HS-27A (cell line): Measurements from ENCODE around the gene WIF1.

ENCODE experiments used
- DNase-seq: peaks from one replicate; pipeline ENCODE4 v3.0.0-alpha.2; 2012; ENCODE audit warnings: low read depth, missing footprints

Gene WIF1

DNA sequence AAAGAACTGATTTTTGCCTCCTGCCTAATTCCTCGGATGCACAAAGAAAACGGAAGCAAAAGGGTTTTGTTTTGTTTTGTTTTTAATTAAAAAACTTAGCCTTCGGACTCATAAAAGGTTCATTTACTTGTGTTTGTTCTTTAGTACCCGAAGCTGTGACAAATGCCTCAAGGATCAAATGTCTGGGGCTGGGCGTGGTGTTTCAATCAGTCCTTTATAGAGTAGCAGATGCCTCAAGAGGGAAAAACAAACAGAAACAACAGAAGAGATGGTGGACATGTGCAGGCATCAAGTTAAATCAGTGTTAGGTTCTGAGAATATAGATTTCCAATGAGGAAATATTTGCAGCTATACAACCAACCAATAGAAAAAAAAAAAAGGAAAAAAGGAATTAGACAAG, 1.6 kb upstream of the WIF1 start:
- no peak for DNase-seq

DNA sequence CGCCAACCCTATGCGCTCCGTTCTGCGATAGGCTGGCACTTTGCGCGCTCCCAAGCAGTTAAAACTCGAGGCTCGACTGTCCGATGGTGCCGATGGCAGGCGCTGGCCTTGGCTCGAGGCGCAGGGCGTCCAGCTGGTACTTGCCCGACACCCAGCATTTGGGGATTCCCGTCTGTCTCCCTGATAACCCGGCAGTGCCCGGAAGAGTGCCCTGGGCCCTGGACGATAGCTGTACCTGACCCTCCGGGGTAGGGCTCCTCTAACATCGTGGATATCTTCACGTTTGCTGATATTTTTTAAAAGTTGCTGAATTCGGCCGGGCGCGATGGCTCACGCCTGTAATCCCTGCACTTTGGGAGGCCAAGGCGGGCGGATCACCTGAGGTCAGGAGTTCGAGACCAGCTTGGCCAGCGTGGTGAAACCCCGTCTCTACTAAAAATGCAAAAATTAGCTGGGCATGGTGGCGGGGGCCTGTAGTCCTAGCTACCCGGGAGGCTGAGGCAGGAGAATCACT, 908 bp upstream of the WIF1 start:
- no peak for DNase-seq

DNA sequence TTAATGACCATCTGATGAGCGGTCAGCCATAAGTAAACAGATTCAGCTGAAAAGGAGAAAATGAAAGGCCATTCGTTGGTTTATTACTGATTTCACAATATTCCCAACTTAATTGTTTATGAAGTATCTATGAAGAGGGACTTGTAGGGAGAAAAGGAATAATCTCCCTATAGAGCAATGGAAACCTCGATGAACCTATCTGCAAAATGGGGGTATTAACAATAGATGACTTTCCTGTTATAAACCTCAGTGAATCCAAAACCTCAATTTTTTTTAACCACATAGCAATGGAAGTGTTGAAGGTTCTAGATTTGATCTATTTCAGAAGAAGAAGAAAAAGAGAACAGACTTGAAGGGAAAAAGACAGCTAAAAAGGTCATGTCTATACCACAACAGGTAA, 2.0 kb downstream of the WIF1 start:
- DNase-seq = no peak

DNA sequence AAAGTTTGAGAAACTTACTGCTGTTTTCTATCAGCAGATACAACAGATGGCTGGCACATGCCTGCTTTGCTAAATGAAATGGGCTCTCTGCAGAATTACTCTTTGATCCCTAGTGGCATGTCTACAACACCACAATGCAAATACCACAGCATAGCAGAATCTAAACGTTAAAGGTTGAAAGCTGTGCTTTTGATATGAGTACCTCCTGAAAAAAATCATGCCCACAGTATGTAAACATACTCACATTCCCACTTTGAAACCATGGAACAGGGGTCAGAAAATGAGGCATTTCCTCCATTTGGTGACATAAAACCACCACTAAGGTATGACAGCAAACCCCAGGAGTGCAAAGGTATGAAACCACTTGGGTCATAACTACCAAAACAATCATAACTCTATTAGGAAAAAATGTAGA, 7.5 kb downstream of the WIF1 start:
- DNase-seq = no peak

DNA sequence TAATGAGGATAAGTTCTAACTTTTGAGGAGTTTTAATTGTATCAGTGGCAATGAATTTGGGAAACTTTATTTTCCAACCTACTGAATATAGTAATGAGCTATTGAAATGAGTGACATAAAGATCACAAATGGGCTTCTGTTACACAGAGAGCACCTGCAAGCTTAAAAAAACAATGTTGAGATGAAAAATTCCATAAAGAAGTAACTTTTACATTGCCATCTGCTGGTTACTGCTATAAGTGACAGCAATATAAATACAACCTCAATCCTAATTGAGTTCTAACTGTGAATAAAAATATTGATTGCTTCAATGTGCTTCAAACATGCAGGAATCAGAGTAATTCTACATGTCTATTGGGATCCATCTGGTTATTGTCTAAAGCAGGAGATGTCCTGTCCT, 14.2 kb downstream of the WIF1 start:
- no peak for DNase-seq

DNA sequence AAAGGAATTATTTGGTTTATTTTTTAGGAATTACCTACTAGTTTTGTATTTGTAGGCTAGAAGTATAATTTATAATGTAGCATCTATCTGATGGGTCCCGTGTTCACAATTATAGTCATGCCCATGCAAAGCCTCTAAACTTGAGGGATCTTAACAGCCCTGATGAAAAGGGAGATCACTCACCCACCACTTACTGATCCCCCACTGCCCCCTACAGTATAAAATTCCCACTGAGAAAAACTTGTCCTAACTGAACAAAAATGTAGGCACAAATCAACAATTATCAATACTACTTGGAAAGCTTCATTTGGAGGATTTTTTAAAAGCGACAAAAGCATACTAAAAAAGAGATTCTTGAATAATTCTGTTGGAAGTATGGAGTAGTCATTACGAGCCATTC, 21.0 kb downstream of the WIF1 start:
- DNase-seq = no peak

DNA sequence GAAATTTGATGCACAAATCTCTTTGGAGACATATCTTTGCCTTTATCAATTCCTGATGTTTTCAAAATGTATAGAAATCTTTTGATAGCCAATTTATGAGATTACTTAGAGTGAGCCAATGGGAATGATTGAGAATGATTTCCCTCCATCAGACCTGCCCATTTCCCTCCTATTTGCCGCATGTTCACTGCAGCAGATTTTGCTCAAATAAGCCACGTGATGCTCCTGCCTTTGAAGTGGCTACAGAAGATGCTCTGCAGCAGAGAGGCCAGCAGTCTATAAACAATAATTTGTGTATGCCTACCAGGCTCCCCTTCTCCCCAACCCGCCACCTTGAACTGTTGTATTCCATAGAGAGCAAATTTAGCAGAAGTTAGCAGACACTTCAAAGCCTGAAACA, 21.9 kb downstream of the WIF1 start:
- DNase-seq = no peak

DNA sequence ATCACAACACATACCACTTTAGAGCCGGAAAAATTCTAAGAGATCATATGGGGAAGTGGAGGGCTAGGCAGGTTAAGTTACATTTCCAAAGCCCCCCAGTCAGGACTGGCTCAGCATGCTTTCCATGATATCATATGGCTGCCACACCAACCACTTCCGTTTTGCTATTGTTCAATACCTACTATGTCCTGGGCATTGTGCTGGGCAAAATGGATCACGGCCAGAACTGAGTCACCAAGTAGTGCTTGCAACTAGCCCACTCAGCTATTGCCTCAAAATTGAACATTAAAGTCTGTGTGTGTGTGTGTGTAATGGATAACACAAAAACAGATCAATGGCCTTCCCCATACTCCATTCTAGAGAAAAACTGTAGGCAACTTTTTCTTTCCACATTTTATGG, 22.7 kb downstream of the WIF1 start:
- DNase-seq = no peak

DNA sequence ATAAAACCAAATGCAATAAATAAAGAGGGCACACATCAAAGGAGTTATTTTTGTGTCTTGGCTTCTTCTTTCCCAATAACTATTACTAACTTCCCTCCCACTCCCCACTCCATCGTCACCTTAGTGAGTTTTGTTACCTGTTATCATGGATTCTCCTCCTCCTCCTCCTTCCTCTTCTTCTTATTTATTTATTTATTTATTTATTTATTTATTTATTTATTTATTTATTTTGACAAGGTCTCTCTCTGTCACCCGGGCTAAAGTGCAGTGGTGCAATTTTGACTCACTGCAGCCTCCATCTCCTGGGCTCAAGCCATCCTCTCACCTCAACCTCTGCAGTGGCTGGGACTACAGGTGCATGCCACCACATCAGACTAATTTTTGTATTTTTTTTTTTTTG, 26.4 kb downstream of the WIF1 start:
- DNase-seq = no peak

DNA sequence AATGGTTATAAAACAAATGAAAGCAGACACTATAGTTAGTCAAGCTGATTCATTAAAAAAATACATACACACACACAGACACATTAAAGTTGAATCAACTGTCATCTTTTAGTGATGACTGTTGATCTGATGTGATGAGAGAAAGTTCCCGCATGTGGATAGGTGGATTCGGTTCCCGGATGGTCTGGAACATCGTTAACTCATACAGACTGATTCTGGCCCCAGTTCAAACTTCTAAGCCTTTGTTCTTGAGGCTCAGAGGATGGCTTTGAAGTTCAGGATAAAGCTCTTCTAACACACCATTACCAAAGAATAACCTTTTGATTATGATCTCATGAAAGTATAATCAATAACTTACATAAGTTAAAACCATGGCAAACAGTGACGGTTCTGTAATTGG, 27.5 kb downstream of the WIF1 start:
- no peak for DNase-seq

DNA sequence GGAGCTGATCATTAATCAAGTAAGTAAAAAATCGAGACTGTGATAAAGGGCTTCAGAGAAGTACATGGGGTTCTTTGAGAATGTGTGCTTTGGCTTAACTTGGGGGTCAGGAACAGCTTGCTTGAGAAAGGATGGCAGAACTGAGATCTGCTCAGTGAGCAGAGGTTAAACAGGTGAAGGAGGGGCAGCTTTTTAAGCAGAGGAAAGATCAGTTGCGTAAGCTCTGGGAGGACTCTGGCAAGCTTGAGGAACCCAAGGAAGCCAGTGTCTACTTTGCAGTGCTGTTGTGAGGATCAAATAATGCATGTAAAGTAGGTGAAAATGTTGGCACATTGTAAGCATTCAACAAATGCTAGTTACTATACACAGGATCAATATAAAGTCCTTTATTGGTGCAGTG, 30.6 kb downstream of the WIF1 start:
- no peak for DNase-seq

DNA sequence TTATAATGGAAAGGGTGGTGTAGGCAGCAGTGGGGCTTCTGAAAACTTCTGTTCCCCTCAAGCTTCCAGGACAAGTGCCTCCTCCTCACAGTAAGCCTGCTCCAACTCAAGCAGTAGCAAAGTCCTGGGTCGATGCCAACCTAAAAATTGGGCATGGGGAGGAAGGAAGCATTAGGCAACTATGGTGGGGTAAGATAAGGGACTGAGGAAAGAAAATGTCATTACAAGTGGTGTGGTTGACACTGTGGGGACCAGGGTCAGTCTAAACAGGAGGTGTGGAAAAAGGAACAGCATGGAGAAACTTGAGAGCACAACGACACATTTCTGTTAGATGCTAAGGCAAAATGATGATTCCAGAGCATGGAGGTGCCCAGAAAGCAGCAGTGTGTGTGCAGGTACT, 34.9 kb downstream of the WIF1 start:
- DNase-seq = no peak

DNA sequence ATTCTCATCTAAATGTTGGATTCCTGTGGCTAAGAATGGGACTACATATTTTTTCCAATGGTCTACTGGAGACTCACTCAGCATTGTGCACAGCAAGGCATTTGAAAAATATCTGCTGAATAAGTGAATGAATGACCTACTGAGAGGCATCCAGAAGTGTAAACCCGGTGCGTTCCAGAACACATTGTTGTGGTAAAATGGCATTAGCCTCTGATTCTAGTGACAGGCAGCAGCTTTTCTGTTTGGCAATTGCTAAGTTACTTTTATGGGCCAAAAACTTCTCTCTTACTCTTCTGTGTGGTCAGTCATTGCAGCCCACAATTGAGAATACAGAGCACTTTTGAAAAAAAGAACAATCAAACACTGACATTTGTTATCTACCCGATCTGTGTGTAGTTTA, 36.5 kb downstream of the WIF1 start:
- DNase-seq = no peak

DNA sequence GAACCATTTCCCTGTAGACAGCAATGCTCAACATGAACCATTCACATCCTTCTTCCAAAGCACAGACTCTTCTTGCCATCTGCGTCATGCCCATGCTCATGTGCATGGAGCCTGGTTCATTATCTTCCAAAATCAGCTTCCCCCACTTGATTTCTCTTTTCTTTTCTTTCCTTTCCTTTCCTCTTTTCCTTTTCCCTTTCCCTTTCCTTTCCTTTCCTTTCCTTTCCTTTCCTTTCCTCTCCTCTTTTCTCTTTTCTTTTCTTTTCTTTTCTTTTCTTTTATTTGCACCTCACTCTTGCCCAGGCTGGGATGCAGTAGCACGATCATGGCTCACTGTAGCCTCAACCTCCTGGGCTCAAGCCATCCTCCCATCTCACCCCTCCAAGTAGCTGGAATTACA, 37.5 kb downstream of the WIF1 start:
- DNase-seq = no peak

DNA sequence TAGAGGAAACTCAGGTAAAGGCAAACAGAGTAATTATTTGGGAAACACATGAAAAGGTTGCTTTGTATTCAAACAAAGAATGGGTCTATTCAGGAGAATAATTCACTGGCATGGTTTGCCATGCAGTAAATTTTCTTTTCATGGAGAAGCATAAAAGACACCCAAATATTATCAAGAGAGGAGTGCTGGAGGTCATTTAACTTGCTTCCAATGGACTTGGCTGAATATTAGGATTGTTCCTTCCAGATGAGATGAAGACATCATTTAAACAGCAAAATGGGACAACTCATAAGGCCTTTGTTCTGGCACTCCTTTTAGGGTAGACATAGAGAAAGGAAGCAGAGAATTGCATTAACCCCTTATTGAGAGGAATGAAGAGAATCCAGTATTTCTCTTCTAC, 38.7 kb downstream of the WIF1 start:
- DNase-seq = no peak

DNA sequence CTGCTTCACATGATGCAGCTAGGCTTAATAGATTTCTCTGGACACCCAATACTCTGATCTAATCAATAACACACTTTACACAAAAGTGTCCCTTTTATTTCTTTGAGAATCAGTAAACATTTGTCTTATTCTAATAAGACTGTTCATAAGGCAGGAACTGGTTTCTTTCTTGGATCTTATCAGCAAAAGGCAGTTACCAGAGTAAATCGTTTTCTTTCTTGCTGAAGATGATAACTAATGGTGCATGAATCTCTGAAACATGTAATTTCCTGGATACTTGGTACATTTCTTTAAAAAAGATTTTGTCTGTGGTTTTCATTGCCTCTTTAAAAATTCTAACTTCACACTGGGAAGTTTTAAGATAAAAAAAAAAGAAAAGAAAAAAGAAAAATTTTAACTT, 39.6 kb downstream of the WIF1 start:
- no peak for DNase-seq

DNA sequence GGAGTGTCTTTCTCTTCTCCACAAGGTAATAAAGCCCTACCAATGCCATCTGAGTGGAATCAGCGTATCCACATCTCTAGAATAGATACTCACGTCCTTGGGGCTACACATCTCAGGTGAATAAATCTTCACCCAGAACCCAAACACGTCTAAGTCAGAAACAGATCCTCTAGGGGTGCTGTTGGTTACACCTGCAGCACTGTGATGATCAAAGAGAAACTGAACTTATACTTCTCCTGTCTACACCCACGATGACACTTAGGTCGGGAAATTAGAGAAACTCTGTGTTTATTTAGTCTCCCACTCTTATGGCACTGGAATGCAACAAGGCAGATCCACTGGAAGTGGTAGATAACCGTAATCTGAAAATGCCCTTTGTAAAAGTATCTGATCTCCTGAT, 46.2 kb downstream of the WIF1 start:
- DNase-seq = no peak

DNA sequence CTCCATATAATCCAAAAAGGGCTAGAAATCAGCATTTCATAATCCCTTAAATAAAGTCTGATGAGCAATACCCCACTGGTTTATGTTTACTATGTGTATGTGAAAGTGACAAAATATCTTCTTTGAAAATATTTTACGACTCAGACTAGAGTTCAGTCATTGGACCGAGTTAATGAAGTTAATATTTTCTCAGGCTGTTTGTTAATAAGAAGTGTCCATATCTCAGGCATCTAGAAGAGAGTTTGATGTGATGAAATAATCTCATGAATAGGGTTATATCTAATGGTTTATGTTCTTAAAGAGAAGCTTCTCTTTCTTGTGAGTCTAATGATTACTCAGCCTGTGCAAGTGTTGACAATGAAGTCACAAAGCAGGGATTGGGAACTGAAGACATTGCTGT, 51.8 kb downstream of the WIF1 start:
- DNase-seq = no peak

DNA sequence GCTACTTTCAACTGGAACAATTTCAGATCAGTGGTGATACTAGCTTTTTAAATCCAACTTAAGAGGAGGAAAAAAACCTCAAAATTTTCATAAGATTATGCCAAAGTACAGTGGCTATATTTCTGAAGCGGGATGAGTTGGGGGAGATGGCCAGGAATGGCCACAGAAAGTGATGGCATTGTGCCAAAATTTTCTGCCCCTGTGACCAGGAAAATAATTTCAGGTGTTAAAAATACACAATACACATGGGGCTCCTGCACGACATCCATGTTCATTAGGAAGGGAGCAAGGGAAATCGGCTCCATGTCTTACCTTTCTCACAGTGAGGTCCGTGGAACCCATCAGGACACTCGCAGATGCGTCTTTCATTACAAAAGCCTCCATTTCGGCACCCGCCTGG, 53.7 kb downstream of the WIF1 start:
- DNase-seq = no peak

DNA sequence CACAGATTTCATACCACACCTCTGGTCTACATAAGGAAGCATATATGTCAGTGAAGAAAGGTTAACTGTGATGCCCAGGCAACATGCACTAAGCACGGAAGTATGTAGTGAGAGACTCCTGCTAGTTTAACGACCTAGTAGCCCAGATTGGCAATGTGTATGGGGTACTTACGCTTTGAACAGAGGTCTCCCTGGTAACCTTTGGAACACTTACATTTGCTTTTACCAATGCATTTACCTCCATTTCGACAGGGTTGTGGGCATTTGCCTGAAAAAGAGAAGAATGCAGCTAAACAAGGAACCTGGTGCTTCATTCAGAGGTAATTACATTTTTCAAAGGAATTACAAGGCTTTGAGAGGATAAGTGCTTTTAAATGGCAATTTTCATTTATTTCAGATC, 65.2 kb downstream of the WIF1 start:
- DNase-seq = no peak

DNA sequence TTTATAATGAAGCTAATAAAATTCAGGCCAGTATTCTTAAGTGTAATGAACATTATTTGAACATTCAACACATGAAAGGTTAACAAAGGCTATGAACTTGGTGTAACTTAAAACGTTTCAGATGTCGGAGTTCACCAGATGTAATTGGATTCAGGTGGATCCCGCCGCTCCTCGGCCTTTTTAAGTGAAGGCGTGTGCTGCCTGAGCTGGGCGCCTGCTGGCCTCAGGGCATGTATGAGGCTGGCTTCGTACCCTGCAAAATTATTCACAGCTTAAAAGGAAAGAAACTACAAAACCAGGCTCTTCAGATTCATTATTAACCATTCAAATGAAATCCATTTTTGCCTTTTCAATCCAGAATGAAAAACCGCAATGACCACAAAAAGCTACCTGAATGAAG, 69.9 kb downstream of the WIF1 start:
- no peak for DNase-seq

DNA sequence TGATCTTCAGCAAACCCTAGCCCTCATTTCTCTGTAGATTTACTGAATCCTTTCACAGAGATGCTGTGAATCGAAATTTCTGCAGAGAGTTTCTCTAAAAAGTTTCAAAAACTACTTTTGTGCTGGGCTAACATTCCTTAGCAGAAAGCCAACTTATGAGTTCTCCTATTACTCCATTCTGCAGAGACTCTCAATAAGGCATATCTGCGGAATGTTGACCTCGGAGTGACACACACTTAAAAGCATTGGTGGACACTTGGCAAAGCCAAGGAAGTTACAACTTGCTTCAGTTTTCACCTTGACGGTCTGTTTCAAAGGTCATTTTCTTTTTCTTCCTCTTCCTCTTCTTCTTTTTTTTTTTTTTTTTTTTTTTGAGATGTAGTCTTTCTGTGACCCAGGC, 75.8 kb downstream of the WIF1 start:
- DNase-seq = no peak

DNA sequence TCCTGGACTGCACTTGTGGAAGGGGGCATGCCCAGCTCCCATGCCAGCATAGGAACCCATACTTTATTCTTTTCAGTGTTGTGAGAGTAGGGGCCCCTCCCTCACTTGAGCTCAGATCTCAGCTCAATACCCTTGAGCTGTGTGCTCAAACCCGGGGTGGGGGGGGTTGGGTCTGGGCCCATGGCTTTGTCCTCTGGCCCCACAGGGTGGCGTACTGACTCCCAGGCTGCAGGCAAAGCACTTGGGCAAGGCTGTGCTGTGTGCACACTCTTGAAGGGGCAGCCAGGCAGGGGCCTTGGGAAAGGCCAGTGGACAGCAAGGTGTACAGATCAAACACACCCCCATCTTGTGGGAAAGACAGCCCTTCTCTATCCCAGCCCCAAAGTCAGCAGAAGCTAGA, 81.8 kb downstream of the WIF1 start:
- no peak for DNase-seq

DNA sequence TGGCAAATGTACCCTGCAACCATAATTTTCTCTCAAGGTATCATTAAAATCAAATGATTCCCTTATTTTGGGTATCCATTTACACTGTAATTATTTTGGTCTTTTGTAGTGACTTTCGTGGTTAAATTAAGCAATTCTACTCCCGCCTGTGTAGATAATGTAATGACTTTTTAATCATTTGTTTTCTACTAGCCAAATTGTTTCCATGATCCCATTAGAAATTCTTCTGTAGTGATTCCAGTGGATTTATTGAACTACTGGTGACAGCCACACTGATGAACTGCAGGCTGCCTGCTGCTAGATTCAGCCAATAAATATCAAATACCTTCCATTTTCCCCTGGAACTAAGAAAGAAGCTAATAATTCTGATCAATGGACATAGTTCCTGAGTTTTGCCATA, 96.0 kb downstream of the WIF1 start:
- DNase-seq = no peak

DNA sequence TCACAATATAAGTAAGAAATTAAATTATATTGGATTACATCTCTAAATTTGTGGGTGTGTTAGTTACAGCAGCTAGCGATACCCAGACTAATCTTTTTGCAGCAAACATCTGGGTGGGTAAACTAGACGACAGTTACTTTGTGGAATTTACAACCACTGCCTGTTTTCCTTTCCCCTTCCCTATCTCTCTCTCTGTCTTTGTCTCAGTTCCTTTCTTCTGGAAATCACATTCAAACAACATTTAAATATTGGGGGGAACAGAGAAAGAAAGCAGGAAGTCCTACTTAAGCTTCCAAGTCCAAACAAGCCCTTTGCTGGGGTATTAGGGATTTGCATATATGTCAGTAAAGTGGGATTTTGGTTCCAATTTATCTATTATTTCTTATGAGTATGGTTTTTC, 97.6 kb downstream of the WIF1 start:
- DNase-seq = no peak
